GM12865 (cell line): Measurements from ENCODE around the gene ARMH2.

Experiments
- DNase-seq: peaks from one replicate; pipeline ENCODE4 v3.0.0; 2010; ENCODE audit warnings: low read depth
- H3K4me3 ChIP-seq: 2 replicates; pipeline ENCODE4 v1.5.1; 2011; ENCODE audit warnings: mild to moderate bottlenecking, low read depth, low read length, control low read depth
- CTCF ChIP-seq: IDR thresholded peaks from 2 replicates; pipeline ENCODE4 v1.5.1; 2011; ENCODE audit warnings: low read length, control low read depth, low read depth, inconsistent platforms; ENCODE audit not compliant: insufficient read depth; ENCODE audit errors: missing control alignments

Gene ARMH2

GRCh38 chr6:24821860-24822444, 23.2 kb upstream of the ARMH2 start:
- DNase-seq = no peak
- no peak for TF ChIP-seq CTCF
- H3K4me3 ChIP-seq = no peak overlapping the region

GRCh38 chr6:24818346-24818745, 19.6 kb upstream of the ARMH2 start:
- H3K4me3 ChIP-seq = no peak overlapping the region
- no peak for TF ChIP-seq CTCF

GRCh38 chr6:24809728-24810127, 11.0 kb upstream of the ARMH2 start:
- DNase-seq = no peak
- TF ChIP-seq CTCF = no peak
- H3K4me3 ChIP-seq = no peak overlapping the region

More at GRCh38 chr6:24818346-24818745, 19.6 kb upstream of the ARMH2 start:
- DNase-seq = no peak

GRCh38 chr6:24807584-24807983, 8.9 kb upstream of the ARMH2 start:
- no peak for TF ChIP-seq CTCF

GRCh38 chr6:24802271-24803059, 3.7 kb upstream of the ARMH2 start:
- TF ChIP-seq CTCF = no peak
- no peak for DNase-seq
- no peak overlapping the region for H3K4me3 ChIP-seq

More at GRCh38 chr6:24807584-24807983, 8.9 kb upstream of the ARMH2 start:
- no peak for DNase-seq
- no peak overlapping the region for H3K4me3 ChIP-seq

GRCh38 chr6:24799541-24799915, 811 bp upstream of the ARMH2 start:
- no peak for DNase-seq
- no peak for TF ChIP-seq CTCF
- H3K4me3 ChIP-seq = no peak overlapping the region

GRCh38 chr6:24797596-24798216, 1.0 kb downstream of the ARMH2 start:
- TF ChIP-seq CTCF = no peak
- no peak overlapping the region for H3K4me3 ChIP-seq
- no peak for DNase-seq
